Measurements from ENCODE around the gene XPO6. TPM values are rescaled to one million over a fixed set of nuclear protein-coding genes. Genes with fewer than 3 reads are reported as not detected.

The XPO6 gene
- polyA plus RNA-seq, 1 donor (not counting 4 experiments of a cell fraction or from before 2014, with no cell fraction given), result 127 TPM

DNA sequence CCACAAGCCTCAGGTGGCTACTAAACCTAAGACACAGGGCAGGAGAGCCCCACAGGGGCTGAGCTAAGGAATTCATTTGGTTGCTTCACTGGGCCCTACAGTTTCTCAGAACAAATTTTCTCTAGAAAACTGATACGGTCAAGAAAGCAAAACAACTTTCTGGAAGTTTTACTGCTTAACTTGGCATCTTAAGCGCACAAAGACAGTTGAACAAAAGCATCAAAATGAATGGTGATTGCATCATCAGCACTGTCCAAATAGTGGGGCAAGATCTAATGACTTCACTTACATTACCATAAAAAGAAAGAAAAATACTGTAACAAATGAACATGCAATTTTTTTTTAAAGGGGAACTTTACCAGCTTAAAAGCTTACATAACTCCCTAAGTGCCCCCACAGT, 47.6 kb downstream of the XPO6 start:
- DNase-seq (ENCODE audit: low read depth, low spot score), result no peak
- peak overlapping the region; percentile 55 for H3K27ac ChIP-seq (ENCODE audit: control insufficient read depth, insufficient read depth, low read length)

DNA sequence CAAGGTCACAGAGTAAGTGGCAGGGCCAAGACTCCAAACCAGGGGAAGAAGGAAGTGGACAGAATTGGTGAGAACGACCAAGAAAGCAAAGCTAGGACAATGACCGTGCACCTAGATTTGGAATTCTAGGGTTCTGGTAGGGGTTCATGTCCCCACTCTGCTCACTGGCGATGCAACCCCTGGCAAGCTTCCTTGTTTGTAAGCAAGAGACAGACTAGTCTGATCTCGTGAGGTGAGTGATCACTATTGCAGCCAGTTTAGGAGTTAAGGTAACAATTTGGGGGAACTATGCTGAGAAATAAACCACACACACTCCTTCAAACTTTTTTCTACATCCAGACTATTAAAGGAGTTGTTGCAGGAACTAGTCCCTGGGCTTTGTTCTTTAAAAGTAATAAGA, 48.1 kb downstream of the XPO6 start:
- Histone ChIP-seq H3K4me3 (ENCODE audit: control insufficient read depth in 2 of 3, extremely low read depth in 1 of 3, insufficient read depth in 2 of 3, low read depth in 1 of 3, low read length in 3 of 3) (no peak overlapping the region), H3K79me2 (ENCODE audit: control insufficient read depth, insufficient read depth, low read length) (peaks cover 61% of the 10 kb centered on the region)

More for the DNA sequence above, 47.6 kb downstream of the XPO6 start:
- peaks cover 59% of the 10 kb centered on the region for H3K79me2 ChIP-seq (ENCODE audit: control insufficient read depth, insufficient read depth, low read length)
- H3K9me3 ChIP-seq (ENCODE audit: control insufficient read depth, low read depth, low read length), result no peaks in the 10 kb centered on the region
- H3K4me3 ChIP-seq (ENCODE audit: control insufficient read depth in 2 of 3, extremely low read depth in 1 of 3, insufficient read depth in 2 of 3, low read depth in 1 of 3, low read length in 3 of 3), result no peak overlapping the region
- H2AFZ ChIP-seq (ENCODE audit: control insufficient read depth, low read length), result no peak overlapping the region
- peaks cover 10 to 50% of the 10 kb centered on the region in 2 experiments for H3K36me3 ChIP-seq (ENCODE audit: control insufficient read depth in 2 of 2, extremely low read depth in 1 of 2, insufficient read depth in 2 of 2, low read length in 2 of 2)
- no peaks in the 10 kb centered on the region for H3K9me1 ChIP-seq (ENCODE audit: control insufficient read depth, extremely low read depth, insufficient read depth, low read length)
- H4K20me1 ChIP-seq (ENCODE audit: control insufficient read depth, extremely low read depth, insufficient read depth, low read length), result peaks cover 20% of the 10 kb centered on the region
- H3K27me3 ChIP-seq (ENCODE audit: control insufficient read depth, extremely low read depth, insufficient read depth, low read length), result no peaks in the 10 kb centered on the region
- TF ChIP-seq EZH2 (IDR thresholded peaks at IDR 0.05; ENCODE audit: low read length), result no peak
- TF ChIP-seq, protein P1, sequence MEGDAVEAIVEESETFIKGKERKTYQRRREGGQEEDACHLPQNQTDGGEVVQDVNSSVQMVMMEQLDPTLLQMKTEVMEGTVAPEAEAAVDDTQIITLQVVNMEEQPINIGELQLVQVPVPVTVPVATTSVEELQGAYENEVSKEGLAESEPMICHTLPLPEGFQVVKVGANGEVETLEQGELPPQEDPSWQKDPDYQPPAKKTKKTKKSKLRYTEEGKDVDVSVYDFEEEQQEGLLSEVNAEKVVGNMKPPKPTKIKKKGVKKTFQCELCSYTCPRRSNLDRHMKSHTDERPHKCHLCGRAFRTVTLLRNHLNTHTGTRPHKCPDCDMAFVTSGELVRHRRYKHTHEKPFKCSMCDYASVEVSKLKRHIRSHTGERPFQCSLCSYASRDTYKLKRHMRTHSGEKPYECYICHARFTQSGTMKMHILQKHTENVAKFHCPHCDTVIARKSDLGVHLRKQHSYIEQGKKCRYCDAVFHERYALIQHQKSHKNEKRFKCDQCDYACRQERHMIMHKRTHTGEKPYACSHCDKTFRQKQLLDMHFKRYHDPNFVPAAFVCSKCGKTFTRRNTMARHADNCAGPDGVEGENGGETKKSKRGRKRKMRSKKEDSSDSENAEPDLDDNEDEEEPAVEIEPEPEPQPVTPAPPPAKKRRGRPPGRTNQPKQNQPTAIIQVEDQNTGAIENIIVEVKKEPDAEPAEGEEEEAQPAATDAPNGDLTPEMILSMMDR (optimal IDR thresholded peaks at IDR 0.05 in 1 of 3, IDR thresholded peaks at IDR 0.05 in 1 of 3, conservative IDR thresholded peaks at IDR 0.05 in 1 of 3; ENCODE audit: extremely low read depth in 1 of 3, insufficient read depth in 2 of 3, low read length in 3 of 3), result no peak
- peaks cover 15% of the 10 kb centered on the region for H3K4me1 ChIP-seq (ENCODE audit: control insufficient read depth, extremely low read depth, insufficient read depth, low read length)
- H3K4me2 ChIP-seq (ENCODE audit: control insufficient read depth, extremely low read depth, insufficient read depth, low read depth, low read length), result no peak overlapping the region
- no peak overlapping the region for H3K9ac ChIP-seq (ENCODE audit: control insufficient read depth, extremely low read depth, insufficient read depth, low read length)
- dilution Hi-C loops (cut with MboI; ENCODE audit: extremely low pct_ligation_motif_present, low sequenced_read_pairs), result no loop called here
- FAIRE-seq, result no peak

More for the DNA sequence above, 48.1 kb downstream of the XPO6 start:
- Histone ChIP-seq H4K20me1 (ENCODE audit: control insufficient read depth, extremely low read depth, insufficient read depth, low read length) (peaks cover 19% of the 10 kb centered on the region), H3K4me1 (ENCODE audit: control insufficient read depth, extremely low read depth, insufficient read depth, low read length) (peaks cover 15% of the 10 kb centered on the region), H2AFZ (ENCODE audit: control insufficient read depth, low read length) (no peak overlapping the region), H3K4me2 (ENCODE audit: control insufficient read depth, extremely low read depth, insufficient read depth, low read depth, low read length) (no peak overlapping the region), H3K9me1 (ENCODE audit: control insufficient read depth, extremely low read depth, insufficient read depth, low read length) (no peaks in the 10 kb centered on the region), H3K27ac (ENCODE audit: control insufficient read depth, insufficient read depth, low read length) (peak overlapping the region; percentile 55), H3K27me3 (ENCODE audit: control insufficient read depth, extremely low read depth, insufficient read depth, low read length) (no peaks in the 10 kb centered on the region), H3K9me3 (ENCODE audit: control insufficient read depth, low read depth, low read length) (no peaks in the 10 kb centered on the region), H3K9ac (ENCODE audit: control insufficient read depth, extremely low read depth, insufficient read depth, low read length) (peak overlapping the region; percentile 22), H3K36me3 (ENCODE audit: control insufficient read depth in 2 of 2, extremely low read depth in 1 of 2, insufficient read depth in 2 of 2, low read length in 2 of 2) (peaks cover 7 to 46% of the 10 kb centered on the region in 2 experiments)
- no peak for DNase-seq (ENCODE audit: low read depth, low spot score)
- dilution Hi-C loops (cut with MboI; ENCODE audit: extremely low pct_ligation_motif_present, low sequenced_read_pairs), result no loop called here
- FAIRE-seq, result no peak
- TF ChIP-seq EZH2 (IDR thresholded peaks at IDR 0.05; ENCODE audit: low read length), result no peak
- TF ChIP-seq, protein P1 (optimal IDR thresholded peaks at IDR 0.05 in 1 of 3, IDR thresholded peaks at IDR 0.05 in 1 of 3, conservative IDR thresholded peaks at IDR 0.05 in 1 of 3; ENCODE audit: extremely low read depth in 1 of 3, insufficient read depth in 2 of 3, low read length in 3 of 3), result no peak
